KMS-11 (cell line): ENCODE measurements around the gene ISL1.

Source experiments
- H2AFZ ChIP-seq: fragments of 200-600 bp; sonication (generic); 2 replicates; pipeline ENCODE4 v1.6.1; 2016; ENCODE audit warnings: antibody characterized with exemption, mixed run types, low read depth
- H3K27ac ChIP-seq: fragments of 200-600 bp; sonication (generic); 2 replicates; pipeline ENCODE4 v1.6.1; 2016; ENCODE audit warnings: mild to moderate bottlenecking, mixed run types
- H3K27me3 ChIP-seq: fragments of 200-600 bp; sonication (generic); 2 replicates; pipeline ENCODE4 v1.6.1; 2017; ENCODE audit warnings: mild to moderate bottlenecking, low read depth, mixed run types, moderate library complexity; ENCODE audit not compliant: insufficient read depth
- H3K36me3 ChIP-seq: fragments of 200-600 bp; sonication (generic); 2 replicates; pipeline ENCODE4 v1.6.1; 2017; ENCODE audit warnings: mild to moderate bottlenecking, mixed run types; ENCODE audit not compliant: insufficient read depth
- H3K4me1 ChIP-seq: fragments of 200-600 bp; sonication (generic); 2 replicates; pipeline ENCODE4 v1.6.1; 2016; ENCODE audit warnings: mild to moderate bottlenecking, low read depth, mixed run types; ENCODE audit not compliant: poor library complexity, severe bottlenecking
- H3K4me2 ChIP-seq: fragments of 200-600 bp; sonication (generic); 2 replicates; pipeline ENCODE4 v1.7.0; 2016; ENCODE audit warnings: mild to moderate bottlenecking, mixed run types
- H3K4me3 ChIP-seq: fragments of 200-600 bp; sonication (generic); IDR thresholded peaks from 2 replicates; pipeline ENCODE4 v1.6.1; 2017; ENCODE audit warnings: low read depth, low read length, mixed read lengths; ENCODE audit not compliant: insufficient read depth
- H3K79me2 ChIP-seq: fragments of 200-600 bp; sonication (generic); 2 replicates; pipeline ENCODE4 v1.6.1; 2016; ENCODE audit warnings: low read depth, mixed run types; ENCODE audit not compliant: insufficient read depth
- H3K9ac ChIP-seq: fragments of 200-600 bp; sonication (generic); 2 replicates; pipeline ENCODE4 v1.6.1; 2016; ENCODE audit warnings: mild to moderate bottlenecking, mixed run types
- H4K20me1 ChIP-seq: fragments of 200-600 bp; sonication (generic); 2 replicates; pipeline ENCODE4 v1.6.1; 2016; ENCODE audit warnings: mild to moderate bottlenecking, mixed run types; ENCODE audit not compliant: insufficient read depth
- TF ChIP-seq, protein P1 (sequence below): fragments of 200-600 bp; sonication (generic); conservative IDR thresholded peaks from 2 replicates; pipeline ENCODE4 v1.6.1; 2017; ENCODE audit warnings: low read depth, mild to moderate bottlenecking, antibody characterized with exemption, low read length, moderate library complexity, mixed read lengths

ISL1 gene

GRCh38 chr5:51404255-51404654, 21.0 kb downstream of the ISL1 start:
- Histone ChIP-seq H4K20me1 (no peaks in the 10 kb centered on the region), H3K4me1 (no peaks in the 10 kb centered on the region), H3K36me3 (no peaks in the 10 kb centered on the region; the same call in 1 of the 2 replicates), H3K27me3 (no peaks in the 10 kb centered on the region), H3K79me2 (no peaks in the 10 kb centered on the region), H3K4me2 (no peak overlapping the region), H3K27ac (no peak overlapping the region), H2AFZ (no peak overlapping the region), H3K9ac (no peak overlapping the region), H3K4me3 (no peak overlapping the region)
- TF ChIP-seq, protein P1, sequence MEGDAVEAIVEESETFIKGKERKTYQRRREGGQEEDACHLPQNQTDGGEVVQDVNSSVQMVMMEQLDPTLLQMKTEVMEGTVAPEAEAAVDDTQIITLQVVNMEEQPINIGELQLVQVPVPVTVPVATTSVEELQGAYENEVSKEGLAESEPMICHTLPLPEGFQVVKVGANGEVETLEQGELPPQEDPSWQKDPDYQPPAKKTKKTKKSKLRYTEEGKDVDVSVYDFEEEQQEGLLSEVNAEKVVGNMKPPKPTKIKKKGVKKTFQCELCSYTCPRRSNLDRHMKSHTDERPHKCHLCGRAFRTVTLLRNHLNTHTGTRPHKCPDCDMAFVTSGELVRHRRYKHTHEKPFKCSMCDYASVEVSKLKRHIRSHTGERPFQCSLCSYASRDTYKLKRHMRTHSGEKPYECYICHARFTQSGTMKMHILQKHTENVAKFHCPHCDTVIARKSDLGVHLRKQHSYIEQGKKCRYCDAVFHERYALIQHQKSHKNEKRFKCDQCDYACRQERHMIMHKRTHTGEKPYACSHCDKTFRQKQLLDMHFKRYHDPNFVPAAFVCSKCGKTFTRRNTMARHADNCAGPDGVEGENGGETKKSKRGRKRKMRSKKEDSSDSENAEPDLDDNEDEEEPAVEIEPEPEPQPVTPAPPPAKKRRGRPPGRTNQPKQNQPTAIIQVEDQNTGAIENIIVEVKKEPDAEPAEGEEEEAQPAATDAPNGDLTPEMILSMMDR: no peak

DNA sequence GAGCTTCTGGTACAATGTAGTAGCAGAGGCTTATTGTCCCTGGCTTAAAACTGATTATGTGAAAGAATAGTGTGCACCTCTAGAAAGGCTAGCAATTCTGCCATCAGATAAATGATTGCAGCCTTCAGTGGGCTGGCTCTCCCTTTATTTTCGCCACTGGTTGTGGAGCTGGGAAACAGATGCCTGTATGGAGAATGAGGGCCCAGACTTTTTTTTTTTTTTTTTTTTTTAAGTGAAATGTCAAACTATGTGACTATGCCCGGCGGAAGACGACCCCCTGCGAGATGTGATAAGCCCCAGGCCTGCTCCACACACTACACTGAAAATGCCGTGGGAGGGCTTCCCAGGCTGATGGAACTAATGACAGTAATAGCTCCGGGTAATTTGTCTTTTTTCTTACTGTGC, 28.7 kb downstream of the ISL1 start:
- H3K4me2 ChIP-seq: no peak overlapping the region
- H4K20me1 ChIP-seq: no peaks in the 10 kb centered on the region
- no peak overlapping the region for H2AFZ ChIP-seq
- no peaks in the 10 kb centered on the region for H3K4me1 ChIP-seq
- H3K36me3 ChIP-seq: no peaks in the 10 kb centered on the region
- H3K79me2 ChIP-seq: no peaks in the 10 kb centered on the region
- H3K9ac ChIP-seq: no peak overlapping the region
- no peak overlapping the region for H3K27ac ChIP-seq
- H3K4me3 ChIP-seq: no peak overlapping the region
- no peaks in the 10 kb centered on the region for H3K27me3 ChIP-seq
- TF ChIP-seq, protein P1: no peak

GRCh38 chr5:51414516-51414915, 31.3 kb downstream of the ISL1 start:
- Histone ChIP-seq H3K4me1 (no peaks in the 10 kb centered on the region), H3K4me3 (no peak overlapping the region), H2AFZ (no peak overlapping the region), H3K9ac (no peak overlapping the region), H3K27ac (no peak overlapping the region), H3K27me3 (no peaks in the 10 kb centered on the region), H3K79me2 (no peaks in the 10 kb centered on the region), H4K20me1 (no peaks in the 10 kb centered on the region), H3K36me3 (no peaks in the 10 kb centered on the region), H3K4me2 (no peak overlapping the region)
- TF ChIP-seq, protein P1: no peak

DNA sequence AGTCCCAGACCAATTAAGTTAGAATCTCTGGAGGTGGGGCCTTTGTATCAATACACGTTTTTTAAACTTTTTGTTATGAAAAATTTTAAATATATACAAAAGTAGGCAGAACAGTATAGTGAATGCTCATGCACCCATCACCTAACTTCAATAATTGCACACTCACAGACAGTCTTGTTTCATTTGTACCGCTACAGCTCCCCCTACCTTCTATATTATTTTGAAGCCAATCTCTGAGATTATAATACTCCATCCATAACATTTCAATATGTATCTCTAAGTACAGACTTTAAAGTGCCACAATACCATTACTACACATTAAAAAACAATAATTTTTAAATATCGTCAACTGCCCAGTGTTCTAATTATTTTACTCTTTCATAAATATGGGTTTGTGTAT, 32.9 kb downstream of the ISL1 start:
- Histone ChIP-seq H3K36me3 (no peaks in the 10 kb centered on the region), H2AFZ (no peak overlapping the region), H3K27me3 (no peaks in the 10 kb centered on the region), H3K27ac (no peak overlapping the region), H3K79me2 (no peaks in the 10 kb centered on the region), H3K4me1 (no peaks in the 10 kb centered on the region), H3K9ac (no peak overlapping the region), H3K4me2 (no peak overlapping the region), H3K4me3 (no peak overlapping the region), H4K20me1 (no peaks in the 10 kb centered on the region)
- TF ChIP-seq, protein P1: no peak
